GM12878 (cell line): Measurements from ENCODE around the gene S100P. TPM values are rescaled to one million over a fixed set of nuclear protein-coding genes. Genes with fewer than 3 reads are reported as not detected.

Experiments used
- ATF3 ChIP-seq: IDR thresholded peaks from 2 replicates; pipeline ENCODE4 v1.6.1; 2011; ENCODE audit warnings: low read depth, mild to moderate bottlenecking, low read length, moderate library complexity, borderline replicate concordance; ENCODE audit errors: extremely low read depth
- CHD2 ChIP-seq: IDR thresholded peaks from 2 replicates; pipeline ENCODE4 v1.6.1; 2011; ENCODE audit warnings: low read depth, low read length, improper control_type of control experiment, borderline replicate concordance
- CREB1 ChIP-seq: IDR thresholded peaks from 2 replicates; pipeline ENCODE4 v1.6.1; 2012; ENCODE audit warnings: low read depth, mild to moderate bottlenecking, inconsistent platforms
- E2F4 ChIP-seq: IDR thresholded peaks from 2 replicates; pipeline ENCODE4 v1.6.1; 2012; ENCODE audit warnings: low read depth, low read length, improper control_type of control experiment
- EP300 ChIP-seq, 2 experiments: fragments of 150-350 bp in 1 of 2; IDR thresholded peaks; 2 replicates each; pipeline ENCODE4 v1.6.1; 2011 to 2012; ENCODE audit warnings: low read depth in 2 of 2, low read length in 2 of 2, borderline replicate concordance in 1 of 2, improper control_type of control experiment in 1 of 2, inconsistent platforms in 1 of 2; ENCODE audit not compliant: control insufficient read depth in 1 of 2
- HDGF ChIP-seq: fragments of 450-650 bp; IDR thresholded peaks from 2 replicates; pipeline ENCODE4 v1.6.1; 2016; ENCODE audit warnings: antibody characterized with exemption
- MTA2 ChIP-seq: fragments of 450-650 bp; IDR thresholded peaks from 2 replicates; pipeline ENCODE4 v1.6.1; 2016; ENCODE audit warnings: low read depth, mild to moderate bottlenecking, moderate library complexity
- NR2F1 ChIP-seq: fragments of 450-650 bp; conservative IDR thresholded peaks from 2 replicates; pipeline ENCODE4 v1.6.1; 2017; ENCODE audit warnings: mild to moderate bottlenecking
- PBX3 ChIP-seq: IDR thresholded peaks from 2 replicates; pipeline ENCODE4 v1.6.1; 2011; ENCODE audit warnings: mild to moderate bottlenecking, low read depth, low read length, moderate library complexity; ENCODE audit not compliant: insufficient replicate concordance
- PRDM15 ChIP-seq: fragments of 450-650 bp; formaldehyde crosslinking; IDR thresholded peaks from 2 replicates; pipeline ENCODE4 v1.4.0; 2020; ENCODE audit warnings: mild to moderate bottlenecking, moderate library complexity
- RELA ChIP-seq: fragments of 450-650 bp; IDR thresholded peaks from 2 replicates; pipeline ENCODE4 v1.8.0; 2014; ENCODE audit warnings: borderline replicate concordance; ENCODE audit not compliant: partially characterized antibody
- SMC3 ChIP-seq: IDR thresholded peaks from 2 replicates; pipeline ENCODE4 v1.6.1; 2011; ENCODE audit warnings: low read length, improper control_type of control experiment, borderline replicate concordance
- SPI1 ChIP-seq: IDR thresholded peaks from 2 replicates; pipeline ENCODE4 v1.6.1; 2011; ENCODE audit warnings: low read depth, mild to moderate bottlenecking, low read length, moderate library complexity, borderline replicate concordance; ENCODE audit not compliant: insufficient read depth
- TARDBP ChIP-seq: IDR thresholded peaks from 2 replicates; pipeline ENCODE4 v1.6.1; 2016; ENCODE audit warnings: borderline replicate concordance
- USF1 ChIP-seq: IDR thresholded peaks from 2 replicates; pipeline ENCODE4 v1.6.1; 2011; ENCODE audit warnings: borderline replicate concordance, low read depth, mild to moderate bottlenecking, moderate library complexity, mixed read lengths, low read length; ENCODE audit not compliant: insufficient read depth; ENCODE audit errors: extremely low read length
- ZBTB4 ChIP-seq: fragments of 450-650 bp; formaldehyde crosslinking; IDR thresholded peaks from 2 replicates; pipeline ENCODE4 v1.4.0; 2022; ENCODE audit warnings: mild to moderate bottlenecking, moderate library complexity
- ZSCAN29 ChIP-seq: fragments of 450-650 bp; IDR thresholded peaks from 2 replicates; pipeline ENCODE4 v1.6.1; 2017; ENCODE audit warnings: mild to moderate bottlenecking, moderate library complexity
- polyA plus RNA-seq, 11 experiments: library from polyadenylated mRNA; depleted of rRNA in 4 of 11; unstranded in 6 of 11; stranded (reverse) in 5 of 11; fragments of >200 nt; fragmentation: Nextera tagmentation in 4 of 11; fragmentation: Illumina TruSeq in 1 of 11; extraction: Ambion mirVana in 4 of 11; extraction: Trizol in 1 of 11; gene quantifications; 1 replicate in 1 of 11; 2 replicates in 10 of 11; pipeline versions ENCODE4 v1.2.1 to v1.2.3, GENCODE V29; 2011 to 2016; ENCODE audit warnings: inconsistent platforms in 2 of 11, missing spikeins in 2 of 11, low read depth in 1 of 11
- total RNA-seq, 4 experiments: library from RNA; depleted of rRNA in 3 of 4; stranded (reverse); fragments of >200 nt in 3 of 4; fragmentation: Illumina TruSeq in 1 of 4; extraction: Trizol in 1 of 4; gene quantifications; 2 replicates each; pipeline versions ENCODE4 v1.2.1 to v1.2.3, GENCODE V29; 2013 to 2021

Gene S100P
- total and polyA plus RNA-seq, 10 of the 15 experiments (the other 5 are each of a cell fraction or from before 2014, with no cell fraction given), result 0.90 TPM; not detected in 9

- TF ChIP-seq PRDM15 (CRISPR knock-in tag) (no peak), USF1 (no peak), CREB1 (peak; percentile 50; the same call in 1 of the 2 replicates), MTA2 (no peak), SPI1 (no peak), CHD2 (peak; percentile 21; the same call in 1 of the 2 replicates), ZSCAN29 (no peak), HDGF (0 out of 2 replicates have a peak, but pooled peaks have one; percentile 22), SMC3 (no peak), RELA (no peak), NR2F1 (peak; percentile 42), ZBTB4 (CRISPR knock-in tag) (no peak), ATF3 (peak; percentile 73; the same call in 1 of the 2 replicates), TARDBP (no peak), E2F4 (peak; percentile 87), EP300 (IDR thresholded peaks at IDR 0.05; ENCODE audit: borderline replicate concordance in 1 of 2, control insufficient read depth in 1 of 2, low read depth in 2 of 2, low read length in 2 of 2) (peak in 1 of 2 experiments; percentile 27; a peak in 1 of 4 replicates), PBX3 (no peak)
Measured at GRCh38 chr4:6673660-6674499, 19.8 kb upstream of the S100P start (continued).
